Ramos (cell line): ENCODE measurements around the gene GCG.

Source experiments
- in situ Hi-C: fragments of 300-500 bp; cut with MboI; formaldehyde crosslinking; loops from one replicate; pipeline ENCODE4 v1.14.3; 2022; ENCODE audit warnings: low sequenced_read_pairs; ENCODE audit not compliant: unreplicated experiment

The GCG gene

DNA sequence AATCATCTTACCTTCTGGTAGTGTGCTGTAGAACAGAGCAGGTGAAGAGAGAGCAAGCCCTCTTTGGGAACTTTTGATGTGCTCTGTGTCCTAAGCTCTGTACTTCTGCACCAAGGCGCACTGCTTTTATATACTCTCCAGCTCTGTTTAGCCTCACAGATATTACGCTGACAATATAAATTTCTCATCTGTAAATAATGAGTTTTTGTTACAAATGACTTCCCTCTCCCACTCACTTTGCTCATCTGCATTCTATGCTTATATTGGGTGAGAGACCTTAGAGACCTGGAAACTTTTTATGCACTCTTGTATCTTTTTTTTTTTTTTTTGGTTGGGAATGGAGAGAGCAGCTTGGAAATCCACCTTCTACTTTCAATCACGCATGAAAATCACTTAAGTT, at the start of gene GCG:
TSS of gene GCG (minus strand) at position 101 of the 400 bp plus-strand sequence. CDS start 3,069 bp downstream, outside the sequence.
- in situ Hi-C loops: no loop called here

DNA sequence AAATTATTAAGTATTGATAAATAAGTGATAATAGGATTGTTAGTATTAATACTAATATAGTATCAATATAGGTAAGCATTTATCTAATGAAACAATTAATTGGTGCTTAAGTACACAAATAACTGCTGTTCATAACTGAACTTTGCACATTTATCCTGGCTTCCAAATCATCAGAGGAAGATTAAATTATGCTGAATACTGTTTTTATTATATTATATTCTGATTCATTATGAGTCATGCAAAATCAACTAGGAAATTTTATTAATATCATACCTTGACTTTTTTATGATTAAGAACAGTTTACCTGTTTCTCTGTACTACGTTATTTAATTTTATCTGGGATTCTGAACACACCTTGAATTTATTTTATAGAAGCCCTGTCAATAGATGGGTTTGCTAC, 48.6 kb upstream of the GCG start:
- in situ Hi-C loops: no loop called here

DNA sequence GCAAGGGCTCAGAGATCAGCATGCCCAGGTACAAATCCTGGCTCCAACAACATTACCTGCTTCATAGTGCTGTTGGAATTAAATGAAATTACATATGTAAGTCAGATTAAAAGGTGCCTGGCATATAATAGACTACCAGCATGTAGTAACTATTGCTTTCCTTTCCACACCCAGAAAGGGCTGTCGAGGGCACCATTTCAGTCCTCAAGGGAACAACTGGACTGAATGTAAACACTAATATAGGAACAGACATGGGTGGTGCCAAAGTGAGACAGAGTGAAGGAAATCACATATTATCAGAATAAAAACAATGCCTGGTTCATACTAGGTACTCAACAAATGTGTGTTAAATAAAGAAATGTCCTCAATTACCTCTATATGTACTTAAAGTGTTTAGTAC, 47.9 kb upstream of the GCG start:
- in situ Hi-C loops: no loop called here

DNA sequence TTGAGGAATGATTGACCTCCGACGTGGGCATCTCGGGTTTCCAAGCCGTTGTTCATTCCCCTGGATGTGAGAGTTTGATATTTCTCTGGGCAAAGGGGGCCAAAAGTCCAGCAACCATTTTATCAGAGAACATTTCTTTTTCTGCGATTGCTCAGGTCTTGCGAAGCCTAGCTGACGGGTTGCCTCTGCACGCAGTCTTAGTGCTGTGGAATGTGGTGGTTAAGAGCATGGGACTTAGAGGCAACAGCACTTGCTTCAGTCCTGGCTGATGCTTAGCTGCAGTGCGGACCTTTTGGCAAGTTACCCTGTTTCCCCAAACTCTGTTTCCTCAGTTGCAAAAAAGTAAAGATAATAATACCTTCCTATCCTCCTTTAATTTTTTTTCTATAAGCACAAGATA, 46.2 kb upstream of the GCG start:
- in situ Hi-C loops: no loop called here

DNA sequence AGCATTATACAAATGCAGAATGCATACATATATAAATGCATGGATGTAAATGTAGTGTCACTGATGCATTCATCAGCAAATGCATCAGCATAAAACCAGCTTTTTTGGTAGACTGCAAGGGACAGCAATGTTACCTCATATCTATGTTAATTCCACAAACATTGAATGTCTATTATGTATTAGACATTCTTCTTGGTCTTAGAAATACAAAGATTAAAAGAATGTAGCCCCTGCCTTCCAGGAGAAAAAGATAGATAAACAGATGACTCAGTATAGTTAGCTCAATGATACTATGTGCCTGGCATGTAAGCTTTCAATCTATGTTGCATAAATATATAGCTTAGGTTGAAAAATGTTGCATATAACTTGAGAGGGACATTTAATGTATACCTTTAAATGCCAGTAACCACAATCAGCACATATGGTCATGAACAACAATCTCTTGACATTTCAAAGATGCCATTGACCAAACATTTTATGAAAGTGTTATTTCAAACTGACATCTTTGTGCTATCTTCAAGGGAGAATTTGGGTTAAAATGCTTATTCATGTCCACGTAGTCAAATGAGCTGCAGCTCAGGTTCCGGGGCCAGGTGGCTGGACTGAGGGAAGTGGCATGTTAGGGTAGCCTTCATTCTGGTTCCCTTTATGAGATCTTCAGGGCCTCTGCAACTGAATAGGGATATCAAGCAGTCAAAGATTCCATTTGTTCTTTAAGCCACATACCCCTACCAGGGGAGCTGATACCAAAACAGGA, 45.2 kb upstream of the GCG start:
- in situ Hi-C loops: no loop called here

DNA sequence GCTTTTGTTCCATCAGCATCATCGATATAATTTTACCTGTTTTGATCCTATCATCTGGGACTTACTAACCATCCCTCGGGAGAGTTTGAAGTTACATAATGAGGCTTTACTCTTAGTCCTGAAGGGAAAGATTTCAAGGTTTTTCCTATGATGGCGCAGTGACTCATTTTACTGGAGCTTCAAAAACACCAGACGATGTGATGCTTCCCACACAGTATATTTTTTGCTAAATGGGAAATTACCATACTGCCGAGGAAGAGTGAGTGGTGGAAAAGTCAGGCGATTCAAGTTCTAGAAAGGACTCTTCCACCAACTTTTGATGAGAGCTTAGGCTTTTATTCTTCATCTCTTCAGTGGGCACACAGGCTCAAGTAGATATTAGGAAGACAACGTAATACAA, 44.6 kb upstream of the GCG start:
- in situ Hi-C loops: no loop called here

DNA sequence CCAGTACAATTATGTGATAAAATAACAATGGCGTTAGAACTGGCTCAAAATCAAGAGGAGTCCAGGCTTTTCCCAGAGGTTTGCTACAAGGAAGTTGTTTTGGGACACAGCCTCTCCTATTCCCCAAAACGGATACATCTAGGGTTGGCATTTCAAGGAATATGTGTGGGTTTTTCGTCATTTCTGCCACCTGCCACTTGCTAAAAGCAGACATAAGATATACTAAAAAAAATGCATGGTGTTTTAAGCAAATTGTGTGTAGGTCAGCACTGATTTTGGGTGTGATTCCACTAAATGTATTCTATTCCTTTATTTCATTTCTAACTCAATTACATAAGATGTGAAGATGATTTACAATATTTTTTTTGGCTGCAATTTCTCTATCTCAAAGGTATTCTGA, 36.4 kb upstream of the GCG start:
- in situ Hi-C loops: no loop called here

DNA sequence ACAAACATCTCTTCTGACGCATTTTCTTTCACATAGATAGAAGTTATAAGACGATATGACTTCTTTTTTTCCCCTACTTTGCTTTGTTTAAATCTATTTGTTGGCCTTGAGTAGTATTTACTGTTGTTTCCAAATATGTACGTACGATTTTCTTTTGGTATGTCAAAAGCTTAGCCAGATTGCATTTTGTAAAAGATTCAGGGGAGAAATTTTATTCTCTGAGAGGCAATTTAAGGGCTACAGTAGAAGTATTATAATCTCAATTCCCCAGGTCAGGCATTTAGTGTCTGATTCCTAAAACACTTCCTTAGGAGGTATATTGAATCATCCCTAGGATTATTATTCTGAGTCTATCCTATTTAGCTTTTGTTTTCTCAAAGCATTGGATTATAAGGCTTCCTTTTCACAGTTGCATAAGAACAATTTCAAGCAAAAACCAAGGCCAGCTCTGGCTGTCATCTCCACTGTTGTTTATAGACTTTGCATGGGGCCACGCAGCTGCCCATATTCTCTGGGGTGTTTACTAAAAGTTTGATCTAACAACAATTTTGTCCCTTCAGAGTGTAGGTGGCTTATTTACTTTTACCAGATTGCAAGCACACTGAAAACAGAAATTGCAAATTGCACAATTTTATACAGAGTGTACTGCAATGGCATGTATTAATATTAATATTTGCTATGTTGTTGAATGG, 33.6 kb upstream of the GCG start:
- in situ Hi-C loops: no loop called here

DNA sequence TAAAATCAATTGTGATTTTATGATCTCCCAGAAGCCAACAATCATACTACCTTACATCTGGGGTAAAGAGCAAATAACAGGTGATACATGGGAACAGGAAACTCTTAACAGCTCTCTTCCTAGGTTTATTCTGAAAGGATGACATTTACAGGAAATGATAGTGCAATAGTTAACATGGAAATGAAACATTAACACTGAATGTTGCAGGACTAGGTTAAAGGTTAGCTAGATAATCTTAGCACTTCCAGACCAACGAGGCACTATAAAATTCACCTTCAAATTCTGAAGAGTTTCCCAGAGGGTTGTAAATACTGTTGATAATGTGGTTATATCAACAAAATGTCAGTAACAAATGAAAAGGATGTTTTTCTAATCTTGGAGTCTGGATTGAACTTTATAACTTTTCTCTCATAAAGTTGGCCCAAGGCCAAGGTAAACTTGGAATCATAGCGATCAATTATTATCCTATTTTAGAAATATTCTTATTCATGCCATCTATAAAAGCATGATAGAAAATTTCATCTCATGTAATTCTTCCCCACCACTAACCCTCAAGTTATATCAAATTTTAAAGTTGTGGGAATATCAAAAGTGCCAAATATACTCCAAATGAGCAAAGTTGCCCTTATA, 32.9 kb upstream of the GCG start:
- in situ Hi-C loops: no loop called here

DNA sequence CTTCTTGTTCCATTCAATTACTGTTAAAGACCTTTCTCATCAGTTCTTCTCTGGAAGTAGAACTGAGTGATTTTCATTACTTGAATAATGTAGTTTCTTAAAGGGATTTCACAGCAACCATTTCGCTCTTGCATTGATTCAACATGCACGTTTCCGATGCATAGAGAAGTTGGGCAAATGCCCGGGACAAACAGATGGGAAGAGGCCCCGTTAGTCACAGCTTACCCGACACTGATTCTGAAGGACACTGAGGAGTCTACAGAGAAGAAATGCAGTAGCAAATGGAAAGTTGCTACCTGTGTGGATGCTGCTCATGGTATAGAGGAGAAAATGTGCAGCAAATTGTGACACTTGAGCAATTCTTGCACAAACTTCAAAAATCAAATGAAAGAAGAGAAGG, 32.3 kb upstream of the GCG start:
- in situ Hi-C loops: no loop called here

DNA sequence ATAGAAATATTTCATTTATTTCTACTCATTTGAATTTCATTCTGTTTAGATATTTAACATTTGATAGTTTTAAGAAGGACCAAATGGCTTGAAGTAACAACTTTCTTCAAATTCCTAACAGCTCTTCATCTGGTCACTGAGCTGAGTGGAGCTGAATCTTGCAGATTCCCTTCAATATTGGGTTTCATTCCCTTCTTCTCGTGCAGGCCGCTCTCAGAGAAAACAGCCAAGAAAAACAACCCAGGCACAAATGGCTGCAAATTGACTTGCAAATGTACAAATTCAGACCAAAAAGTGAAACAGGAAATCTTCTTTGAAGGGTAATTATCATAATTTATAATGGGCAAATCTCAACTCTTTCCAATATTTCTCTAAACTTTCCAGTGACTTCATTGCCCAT, 30.3 kb upstream of the GCG start:
- in situ Hi-C loops: no loop called here

DNA sequence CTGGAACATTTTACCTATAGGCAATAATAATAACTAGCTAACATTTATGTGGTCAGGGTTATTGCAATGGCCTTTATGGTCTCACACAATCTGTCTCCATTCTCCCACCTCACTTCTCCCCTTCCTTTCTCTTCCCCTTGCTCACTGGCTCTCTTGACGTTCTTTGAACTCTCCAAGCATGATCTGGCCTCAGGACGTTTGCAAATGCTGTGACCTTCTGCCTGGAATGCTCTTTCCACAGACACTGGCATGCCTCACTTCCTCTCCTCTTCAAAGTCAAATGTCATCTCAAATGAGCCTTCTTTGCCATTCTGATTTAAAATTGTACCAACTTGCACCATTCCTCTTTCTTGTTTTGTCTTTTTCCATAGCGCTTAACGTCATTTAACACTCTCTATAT, 25.3 kb upstream of the GCG start:
- in situ Hi-C loops: no loop called here

DNA sequence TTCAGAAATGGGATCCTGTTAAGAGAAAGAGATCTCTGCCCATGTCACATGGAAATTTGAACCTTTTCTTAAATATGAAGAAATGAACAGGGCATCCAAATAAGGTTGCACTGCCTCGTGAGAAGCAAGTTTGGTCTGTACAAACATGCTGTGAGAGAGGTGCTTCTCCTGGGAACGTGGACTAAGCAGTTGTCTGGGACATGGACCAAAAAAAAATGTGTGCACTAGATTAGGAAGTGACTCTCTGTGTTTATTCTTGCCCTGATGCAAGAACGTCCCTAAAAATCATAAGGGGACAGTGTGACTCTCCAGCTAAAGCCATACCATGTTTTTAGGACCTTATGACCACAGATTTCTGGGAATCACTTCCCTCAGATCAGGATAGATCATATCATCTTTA, 23.7 kb upstream of the GCG start:
- in situ Hi-C loops: no loop called here

DNA sequence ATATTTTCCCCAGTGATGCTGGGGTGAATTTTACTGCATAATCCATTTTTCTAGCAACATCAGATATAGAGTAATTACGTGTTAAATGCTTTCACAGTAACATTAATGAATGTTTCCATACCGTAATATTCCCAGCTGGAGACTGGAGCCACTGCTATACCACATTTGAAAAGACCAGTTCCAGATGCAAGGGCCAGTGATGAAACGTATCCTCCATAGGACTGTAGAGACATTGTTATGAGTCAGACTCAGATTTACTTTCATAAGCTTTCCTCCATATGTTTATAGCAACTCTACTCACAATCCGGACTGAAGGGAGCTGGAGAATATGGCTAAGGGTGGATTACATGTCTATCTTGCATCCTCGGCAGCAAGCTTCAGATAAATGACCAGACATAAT, 22.7 kb upstream of the GCG start:
- in situ Hi-C loops: no loop called here

DNA sequence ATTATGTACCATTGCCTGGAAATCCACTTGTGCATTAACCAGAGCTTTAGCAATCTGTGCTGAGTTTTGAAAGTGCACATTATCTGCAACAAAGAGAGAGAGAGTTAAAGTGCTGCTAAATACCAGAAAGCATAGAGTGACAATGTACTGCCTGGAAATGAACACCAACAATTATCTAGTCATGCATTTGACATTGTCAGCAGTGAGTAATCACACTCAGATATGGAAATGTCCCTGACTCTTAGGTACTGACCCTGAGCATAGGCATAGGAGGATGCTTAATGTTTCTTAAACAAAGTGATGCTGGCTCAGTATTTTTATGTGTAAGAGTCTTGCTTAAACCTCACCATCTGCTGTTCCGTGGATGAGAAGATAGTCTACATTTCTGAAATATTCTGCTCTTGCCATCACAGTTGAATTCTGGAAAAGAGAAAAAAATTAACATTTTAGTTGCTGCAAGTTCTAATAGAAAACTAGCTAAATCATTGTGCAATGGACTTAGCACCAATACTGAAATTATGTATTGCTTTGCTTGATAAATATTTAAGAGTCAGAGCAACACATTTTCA, 20.8 kb upstream of the GCG start:
- in situ Hi-C loops: no loop called here

DNA sequence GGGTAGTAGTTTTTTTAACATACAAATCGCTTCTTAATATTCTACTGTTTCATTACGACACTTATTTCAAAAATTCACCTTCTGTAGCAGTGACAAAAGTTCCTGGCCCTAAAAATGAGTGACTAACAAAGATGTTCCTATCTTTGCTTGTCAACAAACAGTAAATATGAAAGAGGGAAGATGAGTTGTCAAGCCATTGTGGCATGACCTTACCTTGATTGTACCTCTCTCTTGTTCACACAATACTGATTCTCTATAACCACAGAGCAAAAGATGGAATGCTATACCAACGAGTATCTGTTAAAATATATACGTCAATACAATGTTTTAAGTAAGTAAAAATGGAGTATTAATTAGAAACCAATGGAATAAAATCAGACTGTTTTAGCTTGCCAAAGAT, 14.7 kb upstream of the GCG start:
- in situ Hi-C loops: no loop called here

DNA sequence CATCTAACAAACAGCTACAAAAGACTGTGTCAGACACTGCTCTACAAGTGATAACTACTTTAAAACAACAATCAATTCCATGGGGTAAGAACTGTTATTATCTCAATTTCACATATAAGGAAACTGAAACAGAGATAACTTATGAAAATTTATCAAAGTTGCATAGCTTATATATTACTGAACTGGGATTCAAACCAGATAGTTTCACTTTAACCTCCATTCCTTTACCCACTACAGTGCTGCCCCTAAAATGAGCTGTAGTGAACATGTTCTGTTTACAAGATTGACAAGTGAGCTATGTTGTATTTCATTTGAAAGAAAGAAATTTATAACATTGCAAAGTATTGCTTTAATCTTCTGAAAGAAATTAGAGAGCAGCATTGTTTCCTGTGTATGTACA, 14.1 kb upstream of the GCG start:
- in situ Hi-C loops: no loop called here

DNA sequence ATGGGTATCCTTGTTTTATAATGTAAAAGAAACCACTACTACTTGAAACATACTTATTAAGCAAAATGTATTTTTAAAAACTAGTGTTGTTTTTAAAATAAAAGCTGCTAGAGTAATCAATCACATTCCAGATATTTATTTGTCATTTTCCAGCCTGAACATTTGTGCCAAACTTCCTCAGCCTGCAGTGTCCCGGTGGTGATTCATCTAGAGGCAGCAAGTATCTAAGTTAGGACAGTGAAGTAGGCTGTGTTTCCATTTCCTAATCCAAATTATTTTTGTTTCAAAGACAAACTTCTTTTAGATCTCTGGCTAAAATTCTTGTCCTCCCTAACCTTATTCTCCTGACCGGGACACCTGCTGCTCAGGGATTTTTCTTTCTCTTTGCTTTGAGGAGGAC, 12.8 kb upstream of the GCG start:
- in situ Hi-C loops: no loop called here

DNA sequence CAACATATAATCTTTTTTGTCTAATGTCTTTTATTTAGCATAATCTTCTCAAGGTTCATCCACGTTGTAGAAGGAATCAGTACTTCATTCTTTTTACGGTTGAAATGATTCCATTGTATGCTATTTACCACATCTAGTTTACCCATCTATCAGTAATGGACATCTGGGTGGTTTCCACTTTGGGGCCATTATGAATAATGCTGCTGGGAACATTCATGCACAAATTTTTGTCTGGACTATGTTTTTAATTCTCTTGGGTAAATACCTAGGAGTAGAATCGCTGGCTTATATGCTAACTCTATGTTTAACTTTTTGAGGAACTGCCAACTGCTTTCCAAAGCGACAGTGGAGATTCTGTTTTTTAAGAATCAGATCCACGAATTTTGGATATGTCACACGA, 7.4 kb upstream of the GCG start:
- in situ Hi-C loops: no loop called here

DNA sequence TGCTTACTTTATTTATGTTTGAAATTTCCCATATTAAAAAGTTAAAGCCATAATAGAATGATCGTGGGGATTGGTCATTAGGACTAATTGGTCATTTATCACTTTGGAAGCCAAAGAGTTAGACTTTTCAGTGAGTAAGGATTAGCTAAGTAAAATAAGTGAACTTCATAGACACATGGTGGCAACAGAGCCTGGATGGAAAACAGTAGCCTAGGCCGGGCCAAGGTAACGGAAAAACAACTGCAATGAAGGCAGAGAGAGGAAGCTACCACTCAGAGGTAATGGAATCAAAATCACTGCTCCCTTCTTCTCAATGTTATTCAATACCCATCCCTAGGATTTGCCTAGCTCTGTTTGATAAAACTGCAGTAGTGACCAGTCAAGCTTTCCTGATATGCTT, 4.1 kb upstream of the GCG start:
- in situ Hi-C loops: no loop called here

DNA sequence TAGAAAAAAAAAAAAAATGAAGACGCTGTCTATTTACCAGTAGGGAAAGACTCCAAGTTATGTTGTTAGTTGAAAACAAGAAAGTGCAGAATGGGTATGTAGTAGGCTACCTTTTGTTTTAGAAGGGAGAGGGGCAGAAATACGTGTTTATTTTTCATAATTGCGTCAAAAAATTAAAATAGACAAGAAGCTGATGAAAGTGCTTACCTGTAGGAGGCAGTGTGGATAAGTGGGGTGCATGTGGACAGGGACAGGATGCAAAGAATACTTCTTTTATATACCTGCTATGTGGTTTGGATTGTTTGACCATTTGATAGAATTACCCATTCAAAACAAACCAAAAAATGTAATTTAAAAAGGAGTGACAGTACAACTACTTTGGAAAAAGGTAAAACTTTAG, 3.0 kb upstream of the GCG start:
- in situ Hi-C loops: no loop called here
